Activated CD8-positive, alpha-beta memory T cell treated with anti-CD3 and anti-CD28 coated beads for 4 hours (primary cell): ENCODE data around the gene NXPH1.

Experiments used
- DNase-seq, 2 donors: peaks; one replicate each; pipeline ENCODE4 v3.0.0-alpha.2; 2020; ENCODE audit warnings: low read depth in 2 of 2

The NXPH1 gene

DNA sequence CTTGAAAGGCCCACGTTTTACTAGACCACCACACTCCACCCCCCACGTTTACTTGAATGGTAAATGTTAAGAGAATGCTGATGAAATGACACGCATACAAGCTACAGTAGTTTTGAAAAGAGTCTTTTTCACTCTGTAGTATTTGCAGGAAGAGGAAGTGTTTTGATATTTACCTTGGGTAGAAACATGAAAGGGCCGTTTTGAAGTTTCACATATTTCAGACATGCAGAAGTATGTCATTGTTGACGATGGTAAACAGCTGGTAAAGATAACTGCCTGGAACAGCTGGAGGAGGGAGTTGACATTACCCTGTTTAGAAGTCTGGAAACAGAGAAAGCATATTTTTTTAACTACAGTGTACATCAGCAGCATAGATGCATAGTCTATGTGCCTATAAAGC is 160.7 kb downstream of the NXPH1 start:
- DNase-seq = no peak

DNA sequence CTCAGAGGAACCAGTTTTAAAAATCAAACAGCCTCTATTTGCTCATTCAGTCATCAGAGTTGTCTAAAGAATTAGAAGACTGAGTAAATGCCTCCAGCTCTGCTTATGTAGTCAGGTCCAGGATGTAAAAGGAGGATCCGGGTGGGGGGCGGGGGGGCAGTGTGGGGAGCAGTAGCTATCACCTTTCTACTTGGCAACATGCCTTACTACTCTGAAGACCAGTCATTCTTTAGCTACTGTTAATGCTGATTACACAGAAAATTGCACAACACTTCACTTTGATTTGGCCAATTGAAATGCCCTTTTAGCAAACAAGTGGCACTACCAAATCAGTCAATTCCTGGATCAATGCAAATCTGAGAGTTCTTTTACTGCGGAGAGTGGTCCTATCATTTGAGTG is 164.2 kb downstream of the NXPH1 start:
- DNase-seq = no peak

DNA sequence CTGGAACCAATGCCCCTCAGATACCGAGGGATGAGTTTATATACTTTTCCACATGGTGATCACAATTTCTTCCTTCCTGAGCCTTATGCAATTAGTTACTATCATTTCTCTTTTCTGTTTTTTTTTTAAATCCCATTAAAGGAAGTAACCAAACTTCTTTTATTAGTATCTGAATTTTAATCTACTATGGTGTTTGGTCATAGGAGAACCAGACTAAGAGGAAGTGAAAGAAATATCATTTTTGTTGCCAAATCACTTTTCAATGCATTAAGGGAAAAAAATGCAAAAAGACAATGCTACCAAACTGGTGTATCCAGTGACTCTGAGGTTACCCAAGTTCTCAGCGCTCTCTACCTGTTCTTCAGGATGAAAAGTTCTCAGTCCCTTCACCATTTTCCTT is 167.7 kb downstream of the NXPH1 start:
- no peak for DNase-seq

DNA sequence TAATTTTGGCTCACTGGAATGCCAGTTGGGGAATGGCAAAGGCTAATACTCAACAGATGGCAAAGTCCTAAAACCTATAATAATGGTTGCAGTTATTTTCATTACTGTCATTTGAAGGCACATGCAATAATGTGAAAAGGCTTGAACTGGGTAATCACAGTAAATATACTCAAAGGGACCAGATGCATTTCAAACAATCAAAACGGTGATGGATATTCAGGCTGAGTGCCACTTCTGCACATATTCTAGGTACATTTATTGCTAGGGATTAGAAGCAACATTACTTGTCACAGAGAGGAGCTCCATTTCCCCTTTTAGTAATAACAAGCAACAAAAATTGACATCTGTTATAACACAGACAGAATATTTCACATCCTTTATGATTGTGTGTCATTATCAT is 171.8 kb downstream of the NXPH1 start:
- DNase-seq = no peak

GRCh38 chr7:8612584-8612983 is 179.2 kb downstream of the NXPH1 start:
- DNase-seq = no peak

GRCh38 chr7:8613191-8613590 is 179.8 kb downstream of the NXPH1 start:
- no peak for DNase-seq

DNA sequence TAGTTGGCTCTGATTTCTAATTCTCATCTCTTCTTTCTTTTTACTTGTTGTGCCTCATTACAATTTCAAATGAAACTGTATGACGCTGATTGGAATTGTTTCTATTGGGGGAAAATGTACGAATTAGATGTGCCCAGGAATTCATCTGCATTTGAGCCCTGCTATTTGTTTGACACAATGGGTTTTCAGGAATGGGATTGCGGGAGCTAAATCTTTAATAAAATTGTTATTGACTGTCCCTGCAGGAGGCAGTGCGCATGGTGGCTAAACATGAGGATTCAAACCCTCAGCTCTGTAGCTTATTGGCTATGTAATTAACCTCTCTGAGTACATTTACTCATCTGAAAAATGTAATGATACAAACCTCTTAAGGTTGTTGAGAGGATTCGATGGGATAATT is 181.6 kb downstream of the NXPH1 start:
- DNase-seq = no peak

DNA sequence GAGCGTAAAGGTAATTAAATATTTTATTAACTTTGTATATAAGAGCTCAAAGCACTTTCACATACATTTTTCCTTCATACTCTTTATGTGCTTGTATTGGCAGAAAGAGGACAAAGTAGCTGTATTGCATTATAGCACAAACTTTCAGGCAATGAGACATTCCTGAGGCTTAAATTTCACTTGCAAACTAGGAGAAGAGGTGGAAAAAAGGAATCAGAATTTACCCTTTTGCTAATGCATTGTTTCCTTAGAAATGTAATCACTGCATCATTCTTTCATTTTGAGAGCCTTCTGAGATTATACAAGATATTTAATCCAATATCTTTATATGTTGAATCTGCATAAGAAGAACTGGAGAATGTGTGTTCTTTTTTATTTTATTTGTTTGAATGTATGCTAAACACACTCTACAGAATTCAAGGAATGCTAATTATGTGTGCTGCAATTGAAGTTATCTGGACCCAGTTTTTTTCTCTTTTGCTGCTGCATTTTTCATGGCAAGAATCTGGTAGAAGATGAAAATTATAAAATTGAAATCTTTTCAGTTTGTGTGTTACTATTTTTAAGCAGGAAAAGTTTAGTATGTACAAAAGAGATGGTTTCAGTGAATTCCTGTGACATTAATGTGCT is 185.1 kb downstream of the NXPH1 start:
- DNase-seq = no peak

GRCh38 chr7:8620169-8620568 is 186.8 kb downstream of the NXPH1 start:
- no peak for DNase-seq

DNA sequence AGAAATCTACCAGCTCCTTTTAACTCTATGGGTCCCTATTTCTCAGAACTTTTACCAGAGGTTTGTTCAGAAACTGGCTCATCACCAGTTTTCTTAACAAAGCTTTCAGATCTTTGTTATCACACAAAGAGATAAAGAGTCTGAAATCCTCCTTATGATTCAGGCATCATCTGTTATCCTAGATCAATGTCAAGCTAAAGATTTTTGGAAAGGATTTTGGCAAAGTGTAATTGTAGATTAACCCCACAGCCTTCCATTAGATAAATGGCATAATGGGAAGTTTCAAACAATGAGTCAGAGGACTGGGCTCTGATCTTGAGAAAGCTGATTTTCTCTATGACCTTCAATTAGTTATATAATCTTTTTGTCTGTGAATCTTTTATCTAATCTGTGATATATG is 192.2 kb downstream of the NXPH1 start:
- no peak for DNase-seq

DNA sequence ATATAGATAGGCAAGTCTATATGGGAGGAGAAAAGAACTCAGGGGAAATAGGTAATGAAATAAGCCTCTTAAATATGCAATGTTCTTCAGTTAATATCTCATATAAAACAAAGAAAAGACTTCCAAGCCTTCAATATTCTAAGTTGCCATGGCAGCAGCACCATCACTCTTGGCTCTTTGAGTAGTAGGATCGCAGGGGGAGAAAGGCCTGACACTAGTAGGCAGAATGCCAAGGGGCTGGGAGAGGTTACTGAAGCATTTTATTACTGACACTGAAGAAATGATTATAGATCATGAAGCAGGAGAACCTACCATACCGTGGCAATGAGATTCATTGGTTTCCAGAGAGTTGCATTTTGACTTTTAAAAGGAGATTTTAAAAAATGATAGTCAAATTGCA is 193.9 kb downstream of the NXPH1 start:
- no peak for DNase-seq

DNA sequence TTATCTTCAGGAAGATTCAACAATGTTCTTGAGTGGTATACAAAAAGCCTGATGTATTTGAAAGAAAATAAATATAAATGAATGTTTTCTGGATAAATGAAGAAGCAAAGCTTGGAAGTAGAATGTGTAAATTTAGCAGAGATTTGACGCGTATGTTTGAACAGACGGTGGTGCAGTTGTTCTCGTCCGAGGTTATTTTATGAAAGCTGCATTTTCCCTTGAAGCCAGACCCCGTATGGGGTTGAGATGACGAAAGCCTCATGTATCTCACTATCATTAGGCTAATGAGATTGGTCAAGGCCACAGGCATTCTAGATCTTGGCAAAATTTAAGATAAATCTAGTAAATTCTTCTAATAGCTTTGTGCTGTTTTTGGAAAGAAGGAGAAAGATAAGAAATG is 195.2 kb downstream of the NXPH1 start:
- no peak for DNase-seq

GRCh38 chr7:8629504-8629903 is 196.1 kb downstream of the NXPH1 start:
- DNase-seq = no peak

DNA sequence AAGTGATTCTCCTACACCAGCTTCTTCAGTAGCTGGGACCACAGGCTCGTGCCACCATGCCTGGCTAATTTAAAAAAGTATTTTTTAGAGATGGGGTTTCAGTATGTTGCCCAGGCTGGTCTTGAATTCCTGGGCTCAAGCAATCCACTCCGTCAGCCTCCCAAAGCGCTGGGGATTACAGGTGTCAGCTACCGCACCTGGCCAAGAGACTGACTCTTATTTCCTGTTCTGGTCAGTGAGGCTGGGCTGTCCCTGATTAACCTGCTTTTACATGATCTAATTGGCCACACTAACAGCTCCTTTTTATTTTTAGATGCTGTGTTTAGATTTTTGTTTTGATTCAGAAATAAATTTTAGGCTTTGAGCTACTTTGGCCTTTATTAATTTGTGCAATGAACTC is 203.9 kb downstream of the NXPH1 start:
- no peak for DNase-seq

GRCh38 chr7:8638076-8638475 is 204.7 kb downstream of the NXPH1 start:
- DNase-seq = no peak

DNA sequence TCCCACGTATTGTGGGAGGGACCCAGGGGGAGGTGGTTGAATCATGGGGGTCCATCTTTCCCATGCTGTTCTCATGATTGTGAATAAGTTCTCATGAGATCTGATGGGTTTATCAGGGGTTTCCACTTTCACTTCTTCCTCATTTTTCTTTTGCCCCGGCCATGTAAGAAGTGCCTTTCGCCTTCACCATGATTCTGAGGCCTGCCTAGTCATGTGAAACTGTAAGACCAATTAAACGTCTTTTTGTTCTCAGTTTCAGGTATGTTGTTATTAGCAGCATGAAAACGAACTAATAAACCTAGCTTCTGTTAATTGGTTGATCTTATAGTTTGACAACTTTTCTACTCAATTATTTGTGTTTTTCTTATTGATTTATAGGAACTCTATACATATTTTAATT is 206.3 kb downstream of the NXPH1 start:
- DNase-seq = no peak

- no peak for DNase-seq
Observed at GRCh38 chr7:8640671-8641070, 207.3 kb downstream of the NXPH1 start.

DNA sequence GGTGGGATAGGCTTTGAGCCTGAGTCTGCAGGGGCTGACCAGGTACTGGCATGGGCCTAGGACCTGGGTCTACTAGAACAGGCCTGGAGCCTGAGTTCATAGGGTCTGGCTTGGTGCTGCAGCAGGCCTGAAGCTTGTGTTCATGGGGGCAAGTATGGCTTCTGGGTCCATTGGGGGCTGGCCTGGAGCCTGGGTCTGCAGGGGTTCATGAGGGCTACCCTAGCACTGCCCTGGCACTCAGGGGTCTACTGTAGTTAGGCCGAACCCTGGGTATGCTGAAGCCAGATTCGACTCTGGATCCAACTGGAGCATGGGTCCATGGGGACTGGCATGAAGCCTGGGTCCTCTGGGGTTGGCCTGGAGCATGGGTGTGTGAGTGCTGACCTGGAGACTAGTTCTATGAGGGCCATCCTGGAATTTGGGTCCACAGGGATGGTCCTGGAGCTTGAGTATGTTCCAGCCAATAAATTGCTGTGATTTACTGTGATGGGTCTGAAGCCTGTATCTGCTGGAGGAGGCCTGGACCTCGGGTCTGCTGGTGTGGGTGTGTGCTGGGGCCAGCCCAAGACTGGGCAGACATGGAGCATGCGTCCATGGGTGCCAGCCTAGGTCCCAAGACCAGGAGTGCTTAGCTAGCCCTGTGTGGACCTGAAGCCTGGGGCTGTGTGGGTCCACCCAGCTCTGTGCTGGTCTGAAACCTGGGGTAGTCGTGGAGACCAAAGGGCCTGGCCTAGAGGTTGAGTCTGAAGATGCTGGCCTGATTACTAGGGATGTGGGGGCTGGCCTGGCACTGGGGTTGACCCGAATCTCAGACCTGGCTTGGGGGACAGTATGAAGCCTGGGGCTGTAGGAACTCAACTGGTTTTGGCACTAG is 235.5 kb downstream of the NXPH1 start:
- no peak for DNase-seq

DNA sequence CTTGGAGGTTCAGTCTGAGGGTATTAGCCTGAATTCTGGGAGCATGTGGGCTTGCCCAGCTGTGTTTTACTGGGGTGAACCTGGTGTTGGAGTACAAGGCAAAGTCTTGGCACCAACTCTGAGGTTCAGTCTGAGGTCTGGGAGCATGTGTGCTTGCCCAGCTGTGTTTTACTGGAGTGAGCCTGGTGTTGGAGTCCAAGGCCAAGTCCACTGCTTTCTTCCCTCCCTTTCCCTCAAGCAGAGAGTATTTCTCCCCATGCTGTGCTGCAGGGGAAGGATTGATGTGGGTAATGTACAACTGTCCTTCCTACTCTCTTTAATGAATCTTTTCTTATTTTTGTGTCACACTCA is 236.1 kb downstream of the NXPH1 start:
- DNase-seq = no peak

GRCh38 chr7:8684426-8684825 is 251.0 kb downstream of the NXPH1 start:
- no peak for DNase-seq

- DNase-seq = no peak
Observed at GRCh38 chr7:8699875-8700624, 266.6 kb downstream of the NXPH1 start.

- no peak for DNase-seq
Observed at GRCh38 chr7:8702807-8703206, 269.4 kb downstream of the NXPH1 start.

DNA sequence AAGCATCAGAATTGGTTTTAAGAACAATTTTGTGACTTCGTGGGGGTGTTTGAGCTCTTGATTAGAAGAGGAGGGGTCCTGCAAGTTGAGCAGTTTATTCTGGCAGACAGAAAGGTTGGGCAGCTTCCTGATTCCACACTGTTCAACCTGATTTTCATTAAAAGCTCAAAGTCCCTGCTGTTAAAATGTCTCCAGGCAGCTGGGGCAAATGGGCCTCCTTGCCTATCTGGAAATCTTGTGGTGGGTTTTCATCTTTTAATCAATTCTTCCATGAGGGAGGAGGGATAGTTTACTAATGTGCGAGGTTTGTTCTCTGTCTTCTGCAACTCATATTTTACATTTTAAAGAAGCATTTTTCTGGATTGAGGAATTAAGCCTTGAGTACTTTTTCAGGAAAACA is 276.7 kb downstream of the NXPH1 start:
- no peak for DNase-seq
